ENCODE measurements around the gene PRLR. TPM values are rescaled to one million over a fixed set of nuclear protein-coding genes. Genes with fewer than 3 reads are reported as not detected.

Gene PRLR
- total and polyA plus RNA-seq, 2 experiments from 2014 or later = 0.31 to 2.2 TPM

DNA sequence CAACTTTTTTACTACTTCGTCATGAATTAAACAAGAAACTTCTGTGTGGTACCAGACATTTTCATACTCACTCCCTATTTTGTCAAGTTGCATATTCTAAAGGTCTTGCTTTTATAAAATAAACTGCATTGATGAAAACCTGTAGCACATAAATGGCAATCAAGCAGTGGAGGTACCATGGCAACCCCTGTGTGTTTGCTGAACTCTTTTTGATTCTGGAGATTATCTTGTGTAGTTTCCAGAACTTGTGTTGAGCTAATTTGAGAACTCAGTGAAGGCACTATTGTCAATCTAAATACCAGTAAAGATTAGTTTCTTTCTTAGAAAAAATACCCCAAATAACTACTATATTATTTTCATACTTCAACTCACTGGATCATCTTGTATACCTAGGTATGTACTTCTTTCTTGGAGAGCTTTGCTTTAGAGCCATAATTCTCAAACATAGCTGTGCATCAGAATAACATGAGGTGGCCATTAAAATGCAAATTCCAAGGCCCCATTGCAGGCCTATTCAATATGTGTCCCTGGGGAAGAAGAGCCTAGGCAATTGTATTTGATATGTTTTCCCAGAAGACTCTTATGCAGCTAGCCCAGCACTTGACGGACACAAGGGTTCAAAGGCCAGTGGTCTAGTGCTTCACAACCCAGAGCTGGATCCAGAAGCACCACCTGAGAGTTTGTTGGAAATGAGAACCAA, 9.8 kb upstream of the PRLR start:
- H4K20me1 ChIP-seq (replicated peaks; ENCODE audit: insufficient read depth) = no peaks in the 10 kb centered on the region
- TF ChIP-seq EZH2 (IDR thresholded peaks at IDR 0.05; ENCODE audit: low read depth, unreplicated experiment) (no peak), POLR2AphosphoS5 (IDR thresholded peaks at IDR 0.05; ENCODE audit: low read depth) (no peak), CREB1 (CRISPR knock-in tag; IDR thresholded peaks at IDR 0.05; ENCODE audit: low read depth) (no peak), ZNF331 (CRISPR knock-in tag; IDR thresholded peaks at IDR 0.05; ENCODE audit: low read depth) (no peak), REST (IDR thresholded peaks at IDR 0.05; ENCODE audit: unreplicated experiment) (no peak), JUNB (IDR thresholded peaks at IDR 0.05; ENCODE audit: unreplicated experiment) (no peak), CTCF (conservative IDR thresholded peaks at IDR 0.05; ENCODE audit: low read depth in 2 of 2) (no peak), STAT1 (IDR thresholded peaks at IDR 0.05; ENCODE audit: unreplicated experiment) (no peak), ZNF114 (CRISPR knock-in tag; IDR thresholded peaks at IDR 0.05) (no peak)
- DNase-seq (ENCODE audit: low spot score) (no peak), ATAC-seq (no peak)
- H3K79me2 ChIP-seq (replicated peaks; ENCODE audit: insufficient read depth) = no peaks in the 10 kb centered on the region
- Mint-ChIP-seq H3K9me3 (no peaks in the 10 kb centered on the region), H3K27me3 (ENCODE audit: insufficient read depth, low read depth, poor library complexity) (no peaks in the 10 kb centered on the region), H3K27ac (no peak overlapping the region), H3K4me3 (no peak overlapping the region), H3K36me3 (ENCODE audit: low read depth) (no peaks in the 10 kb centered on the region), H3K4me1 (peaks cover 11% of the 10 kb centered on the region; the same call in 2 of the 3 replicates)
- no peaks in the 10 kb centered on the region for H3K36me3 ChIP-seq (ENCODE audit: insufficient read depth)
- H3K4me1 ChIP-seq (ENCODE audit: insufficient read depth) = no peaks in the 10 kb centered on the region
- no peak overlapping the region for H3K27ac ChIP-seq (ENCODE audit: low read depth)
- H3F3A ChIP-seq (replicated peaks; ENCODE audit: low read depth) = no peaks in the 10 kb centered on the region
- no peak overlapping the region for H2AFZ ChIP-seq
- H3K27me3 ChIP-seq (ENCODE audit: insufficient read depth) = no peaks in the 10 kb centered on the region
- H3K9me2 ChIP-seq (ENCODE audit: insufficient read depth) = no peaks in the 10 kb centered on the region
- no peak overlapping the region for H3K4me2 ChIP-seq
- no peak overlapping the region for H3K4me3 ChIP-seq

DNA sequence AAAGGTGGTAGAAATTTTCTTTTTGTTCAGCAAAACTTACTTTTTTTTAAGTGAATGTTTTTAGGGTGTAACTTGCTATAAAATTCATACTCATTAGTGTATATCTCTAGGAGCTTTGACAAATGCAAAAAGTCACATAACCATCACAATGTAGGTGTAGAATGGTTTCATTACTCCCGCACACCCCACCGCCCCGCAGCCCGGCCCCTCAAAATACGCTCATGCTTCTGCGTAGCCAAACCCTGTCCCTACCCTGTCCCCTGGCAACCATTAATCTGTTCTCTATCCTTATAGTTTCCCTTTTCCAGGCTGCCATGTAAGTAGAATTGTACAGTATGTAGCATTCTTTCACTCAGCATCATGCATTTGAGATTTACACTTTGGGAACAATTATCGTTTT, 9.2 kb upstream of the PRLR start:
- no peaks in the 10 kb centered on the region for H3K4me1 ChIP-seq (ENCODE audit: insufficient read depth)
- Mint-ChIP-seq H3K27ac (no peak overlapping the region), H3K4me1 (peaks cover 11% of the 10 kb centered on the region; the same call in 2 of the 3 replicates), H3K4me3 (no peak overlapping the region), H3K9me3 (no peaks in the 10 kb centered on the region), H3K36me3 (ENCODE audit: low read depth) (no peaks in the 10 kb centered on the region), H3K27me3 (ENCODE audit: insufficient read depth, low read depth, poor library complexity) (no peaks in the 10 kb centered on the region)
- no peak overlapping the region for H3K27ac ChIP-seq (ENCODE audit: low read depth)
- H3K79me2 ChIP-seq (replicated peaks; ENCODE audit: insufficient read depth) = no peaks in the 10 kb centered on the region
- H3K9me2 ChIP-seq (ENCODE audit: insufficient read depth) = 0 out of 2 replicates have a peak, but pooled peaks cover under 1% of the 10 kb centered on the region
- H3K27me3 ChIP-seq (ENCODE audit: insufficient read depth) = no peaks in the 10 kb centered on the region
- H4K20me1 ChIP-seq (replicated peaks; ENCODE audit: insufficient read depth) = no peaks in the 10 kb centered on the region
- ATAC-seq (no peak), DNase-seq (ENCODE audit: low spot score) (no peak)
- TF ChIP-seq EZH2phosphoT487 (IDR thresholded peaks at IDR 0.05; ENCODE audit: unreplicated experiment) (no peak), CREB1 (CRISPR knock-in tag; IDR thresholded peaks at IDR 0.05; ENCODE audit: low read depth) (no peak), ZNF114 (CRISPR knock-in tag; IDR thresholded peaks at IDR 0.05) (no peak), CTCF (conservative IDR thresholded peaks at IDR 0.05; ENCODE audit: low read depth in 2 of 2) (no peak), REST (IDR thresholded peaks at IDR 0.05; ENCODE audit: unreplicated experiment) (no peak), NANOG (IDR thresholded peaks at IDR 0.05; ENCODE audit: borderline replicate concordance) (no peak)
- H2AFZ ChIP-seq = no peak overlapping the region
- no peak overlapping the region for H3K4me2 ChIP-seq
- H3K4me3 ChIP-seq = no peak overlapping the region
- no peaks in the 10 kb centered on the region for H3F3A ChIP-seq (replicated peaks; ENCODE audit: low read depth)
- H3K36me3 ChIP-seq (ENCODE audit: insufficient read depth) = no peaks in the 10 kb centered on the region
